Measurements from ENCODE around the gene NDOR1. TPM values are rescaled to one million over a fixed set of nuclear protein-coding genes. Genes with fewer than 3 reads are reported as not detected.

The NDOR1 gene
- total and polyA plus RNA-seq, 2 of the 8 experiments (the other 6 are each of a cell fraction or from before 2014, with no cell fraction given): 25.7 to 32.3 TPM

DNA sequence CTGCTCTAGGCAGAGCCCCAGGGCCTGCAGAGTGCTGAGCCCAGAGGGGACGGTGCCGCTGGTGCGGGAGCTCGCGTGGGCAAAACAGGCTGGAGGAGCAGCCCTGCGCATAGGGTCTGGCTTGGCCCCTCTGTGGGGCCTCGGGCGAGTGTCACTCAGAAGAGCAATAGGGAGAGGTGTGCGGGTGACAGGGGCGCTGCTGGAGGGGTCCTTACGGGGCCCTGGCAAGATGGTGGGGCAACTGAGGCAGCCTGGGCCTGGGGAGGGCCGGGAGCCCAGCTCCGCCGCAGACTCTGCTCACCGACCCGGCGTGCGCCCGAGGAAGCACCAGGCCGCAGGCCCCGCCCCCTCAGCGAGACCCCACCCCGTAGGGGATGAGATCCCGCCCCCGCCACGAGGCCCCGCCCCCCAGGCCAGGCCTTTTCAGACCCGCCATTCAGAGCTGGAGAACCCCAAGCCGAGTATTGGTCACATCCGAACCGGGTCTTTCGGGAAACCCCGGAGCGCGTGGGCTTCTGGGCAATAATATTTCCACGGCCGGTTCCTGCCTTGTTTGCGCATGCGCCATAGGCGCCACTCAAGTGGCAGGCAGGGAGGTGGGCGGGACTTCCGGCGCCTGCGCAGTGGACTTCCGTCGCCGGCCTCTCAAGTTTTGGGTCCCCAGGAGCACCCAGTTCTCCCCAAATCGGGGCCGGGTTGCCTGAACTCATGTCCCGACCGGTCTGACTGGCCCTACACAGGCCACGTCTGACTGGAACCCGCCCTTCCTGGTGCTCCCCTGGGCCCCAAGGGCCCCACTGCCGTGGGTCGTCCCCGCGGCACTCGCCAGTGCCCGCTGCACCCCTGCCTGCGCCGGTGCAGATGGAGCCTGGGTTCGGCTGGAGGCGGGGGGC is 17.8 kb downstream of the NDOR1 start (continued):
- TF ChIP-seq TAF1 (IDR thresholded peaks at IDR 0.05; ENCODE audit: low read depth, low read length): peak; percentile 55
- TF ChIP-seq SRF (IDR thresholded peaks at IDR 0.05; ENCODE audit: low read depth, low read length): no peak
- TF ChIP-seq YY1 (IDR thresholded peaks at IDR 0.05; ENCODE audit: low read depth, low read length): peak; percentile 54; the same call in 1 of the 2 replicates
- no peak; the same call in 1 of the 2 replicates for TF ChIP-seq CREB1 (IDR thresholded peaks at IDR 0.05)
- TF ChIP-seq NANOG (IDR thresholded peaks at IDR 0.05; ENCODE audit: insufficient read depth, low read depth, low read length, poor library complexity, severe bottlenecking): no peak
- TF ChIP-seq TCF12 (IDR thresholded peaks at IDR 0.05; ENCODE audit: low read depth, low read length): no peak
- TF ChIP-seq, protein P1, sequence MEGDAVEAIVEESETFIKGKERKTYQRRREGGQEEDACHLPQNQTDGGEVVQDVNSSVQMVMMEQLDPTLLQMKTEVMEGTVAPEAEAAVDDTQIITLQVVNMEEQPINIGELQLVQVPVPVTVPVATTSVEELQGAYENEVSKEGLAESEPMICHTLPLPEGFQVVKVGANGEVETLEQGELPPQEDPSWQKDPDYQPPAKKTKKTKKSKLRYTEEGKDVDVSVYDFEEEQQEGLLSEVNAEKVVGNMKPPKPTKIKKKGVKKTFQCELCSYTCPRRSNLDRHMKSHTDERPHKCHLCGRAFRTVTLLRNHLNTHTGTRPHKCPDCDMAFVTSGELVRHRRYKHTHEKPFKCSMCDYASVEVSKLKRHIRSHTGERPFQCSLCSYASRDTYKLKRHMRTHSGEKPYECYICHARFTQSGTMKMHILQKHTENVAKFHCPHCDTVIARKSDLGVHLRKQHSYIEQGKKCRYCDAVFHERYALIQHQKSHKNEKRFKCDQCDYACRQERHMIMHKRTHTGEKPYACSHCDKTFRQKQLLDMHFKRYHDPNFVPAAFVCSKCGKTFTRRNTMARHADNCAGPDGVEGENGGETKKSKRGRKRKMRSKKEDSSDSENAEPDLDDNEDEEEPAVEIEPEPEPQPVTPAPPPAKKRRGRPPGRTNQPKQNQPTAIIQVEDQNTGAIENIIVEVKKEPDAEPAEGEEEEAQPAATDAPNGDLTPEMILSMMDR (IDR thresholded peaks at IDR 0.05; ENCODE audit: control extremely low read depth in 1 of 3, insufficient read depth in 1 of 3, low read depth in 1 of 3, low read length in 3 of 3): no peak
- TF ChIP-seq, protein P2, sequence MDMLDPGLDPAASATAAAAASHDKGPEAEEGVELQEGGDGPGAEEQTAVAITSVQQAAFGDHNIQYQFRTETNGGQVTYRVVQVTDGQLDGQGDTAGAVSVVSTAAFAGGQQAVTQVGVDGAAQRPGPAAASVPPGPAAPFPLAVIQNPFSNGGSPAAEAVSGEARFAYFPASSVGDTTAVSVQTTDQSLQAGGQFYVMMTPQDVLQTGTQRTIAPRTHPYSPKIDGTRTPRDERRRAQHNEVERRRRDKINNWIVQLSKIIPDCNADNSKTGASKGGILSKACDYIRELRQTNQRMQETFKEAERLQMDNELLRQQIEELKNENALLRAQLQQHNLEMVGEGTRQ (IDR thresholded peaks at IDR 0.05; ENCODE audit: low read length): no peak
- TF ChIP-seq CHD2 (IDR thresholded peaks at IDR 0.05; ENCODE audit: low read length): 0 out of 2 replicates have a peak, but pooled peaks have one; percentile 13
- TF ChIP-seq SP2 (IDR thresholded peaks at IDR 0.05; ENCODE audit: low read length): peak; percentile 44
- TF ChIP-seq TBP (IDR thresholded peaks at IDR 0.05; ENCODE audit: low read depth, low read length): no peak
- peak; percentile 50 for TF ChIP-seq EGR1 (IDR thresholded peaks at IDR 0.05; ENCODE audit: borderline replicate concordance, low read depth, low read length)
- TF ChIP-seq ASH2L (IDR thresholded peaks at IDR 0.05; ENCODE audit: low read length): peak; percentile 21
- TF ChIP-seq BRCA1 (IDR thresholded peaks at IDR 0.05; ENCODE audit: low read depth, low read length): no peak
- no peak for TF ChIP-seq CBX5 (IDR thresholded peaks at IDR 0.05; ENCODE audit: low read depth, low read length)
- TF ChIP-seq, protein P3, sequence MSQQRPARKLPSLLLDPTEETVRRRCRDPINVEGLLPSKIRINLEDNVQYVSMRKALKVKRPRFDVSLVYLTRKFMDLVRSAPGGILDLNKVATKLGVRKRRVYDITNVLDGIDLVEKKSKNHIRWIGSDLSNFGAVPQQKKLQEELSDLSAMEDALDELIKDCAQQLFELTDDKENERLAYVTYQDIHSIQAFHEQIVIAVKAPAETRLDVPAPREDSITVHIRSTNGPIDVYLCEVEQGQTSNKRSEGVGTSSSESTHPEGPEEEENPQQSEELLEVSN (IDR thresholded peaks at IDR 0.05): no peak
- peak in 1 of 2 experiments; percentile 53; a peak in 1 of 3 replicates for TF ChIP-seq POLR2A (IDR thresholded peaks at IDR 0.05; ENCODE audit: control extremely low read depth in 1 of 2, low read depth in 2 of 2, low read length in 2 of 2)
- TF ChIP-seq SIX5 (IDR thresholded peaks at IDR 0.05; ENCODE audit: low read depth, low read length): no peak
- TF ChIP-seq SIN3A (conservative IDR thresholded peaks at IDR 0.05 in 1 of 2, IDR thresholded peaks at IDR 0.05 in 1 of 2; ENCODE audit: low read depth in 1 of 2, low read length in 2 of 2): peak in 1 of 2 experiments; percentile 62; a peak in 2 of 4 replicates
- no peak for TF ChIP-seq KDM1A (IDR thresholded peaks at IDR 0.05; ENCODE audit: borderline replicate concordance, low read length)

All from H1 (cell line).